SK-N-SH (cell line): ENCODE results near the gene HESX1. TPM values are rescaled to one million over a fixed set of nuclear protein-coding genes. Genes with fewer than 3 reads are reported as not detected.

Source experiments
- CTCF ChIA-PET: fragments of 300-600, 350-600 bp; formaldehyde crosslinking; extraction: SDS; loops from one replicate; lab custom pipeline; 2021; lab: Yijun Ruan, JAX
- POLR2A ChIA-PET: fragments of 350-600 bp; sonication (Branson Sonifier 250); formaldehyde crosslinking; extraction: SDS; loops from one replicate; lab custom pipeline; 2020; ENCODE audit warnings: antibody characterized with exemption, inconsistent platforms; lab: Yijun Ruan, JAX
- DNase-seq: peaks from one replicate; pipeline ENCODE4 v3.0.0; 2012
- H2AFZ ChIP-seq: fragments of 200-600 bp; sonication (generic); 2 replicates; pipeline ENCODE4 v1.8.1; 2016; ENCODE audit warnings: antibody characterized with exemption, mild to moderate bottlenecking, low read depth
- H3F3A ChIP-seq: fragments of 200-600 bp; sonication (generic); replicated peaks from 2 replicates; pipeline ENCODE3; 2016; ENCODE audit warnings: antibody characterized with exemption, mild to moderate bottlenecking; ENCODE audit not compliant: insufficient read depth
- H3K27ac ChIP-seq, 2 experiments: fragments of 200-500 bp in 1 of 2; fragments of 200-600 bp in 1 of 2; sonication (Bioruptor generic) in 1 of 2; sonication (generic), shearing (Covaris generic) in 1 of 2; 2 replicates each; pipeline versions ENCODE4 v1.5.1 to v1.6.1; 2014 to 2016; ENCODE audit warnings: low read depth in 2 of 2, inconsistent platforms in 1 of 2, low read length in 1 of 2, mild to moderate bottlenecking in 1 of 2, mixed read lengths in 1 of 2
- H3K27me3 ChIP-seq: fragments of 200-600 bp; sonication (generic), shearing (Covaris generic); 2 replicates; pipeline ENCODE4 v1.6.1; 2016; ENCODE audit warnings: mixed run types; ENCODE audit not compliant: insufficient read depth
- H3K36me3 ChIP-seq, 2 experiments: fragments of 200-500 bp in 1 of 2; fragments of 200-600 bp in 1 of 2; sonication (Bioruptor generic) in 1 of 2; sonication (generic) in 1 of 2; replicated peaks in 1 of 2; 2 replicates each; pipeline versions ENCODE3 to v1.5.1; 2014 to 2016; ENCODE audit warnings: low read length in 1 of 2, mild to moderate bottlenecking in 1 of 2; ENCODE audit not compliant: insufficient read depth in 2 of 2, control insufficient read depth in 1 of 2
- H3K4me1 ChIP-seq, 2 experiments: fragments of 200-500 bp in 1 of 2; fragments of 200-600 bp in 1 of 2; sonication (Bioruptor generic) in 1 of 2; sonication (generic), shearing (Covaris generic) in 1 of 2; 2 replicates each; pipeline versions ENCODE4 v1.5.1 to v1.6.1; 2014 to 2016; ENCODE audit warnings: low read depth in 1 of 2, low read length in 1 of 2, mixed run types in 1 of 2; ENCODE audit not compliant: insufficient read depth in 2 of 2, control insufficient read depth in 1 of 2
- H3K4me2 ChIP-seq: fragments of 200-600 bp; sonication (generic), shearing (Covaris generic); 2 replicates; pipeline ENCODE4 v1.6.1; 2017; ENCODE audit warnings: mixed run types
- H3K4me3 ChIP-seq, 2 experiments: fragments of 200-500 bp in 1 of 2; fragments of 200-600 bp in 1 of 2; sonication (Bioruptor generic) in 1 of 2; sonication (generic), shearing (Covaris generic) in 1 of 2; 2 replicates each; pipeline versions ENCODE4 v1.5.1 to v1.8.1; 2014 to 2016; ENCODE audit warnings: low read depth in 2 of 2, inconsistent platforms in 1 of 2, low read length in 1 of 2, mild to moderate bottlenecking in 1 of 2, mixed read lengths in 1 of 2, moderate library complexity in 1 of 2
- H3K79me2 ChIP-seq: fragments of 200-600 bp; sonication (generic); 2 replicates; pipeline ENCODE4 v1.8.1; 2017; ENCODE audit warnings: mild to moderate bottlenecking; ENCODE audit not compliant: insufficient read depth
- H3K9ac ChIP-seq: fragments of 200-600 bp; sonication (generic); 2 replicates; pipeline ENCODE4 v1.6.1; 2017; ENCODE audit warnings: mixed run types
- H3K9me2 ChIP-seq: fragments of 200-600 bp; sonication (generic); 2 replicates; pipeline ENCODE4 v1.6.1; 2017; ENCODE audit warnings: mixed run types
- H3K9me3 ChIP-seq: fragments of 200-600 bp; sonication (generic); 2 replicates; pipeline ENCODE4 v1.6.1; 2017; ENCODE audit warnings: mixed run types, mild to moderate bottlenecking, moderate library complexity
- H4K20me1 ChIP-seq: fragments of 200-600 bp; sonication (generic); 2 replicates; pipeline ENCODE4 v1.6.1; 2017; ENCODE audit warnings: mild to moderate bottlenecking, mixed run types; ENCODE audit not compliant: insufficient read depth
- EZH2phosphoT487 ChIP-seq: fragments of 200-600 bp; sonication (generic); IDR thresholded peaks from 2 replicates; pipeline ENCODE4 v1.6.1; 2017; ENCODE audit warnings: low read depth, mixed run types, mild to moderate bottlenecking, antibody characterized with exemption, moderate library complexity, borderline replicate concordance
- FOXM1 ChIP-seq: IDR thresholded peaks from 2 replicates; pipeline ENCODE4 v1.4.0; 2012; ENCODE audit warnings: low read depth, mild to moderate bottlenecking
- GABPA ChIP-seq: IDR thresholded peaks from 2 replicates; pipeline ENCODE4 v1.4.0; 2012; ENCODE audit warnings: low read depth, mild to moderate bottlenecking
- GATA2 ChIP-seq: sonication (generic); formaldehyde crosslinking; IDR thresholded peaks from 2 replicates; pipeline ENCODE4 v1.5.0; 2020; ENCODE audit warnings: mild to moderate bottlenecking, missing genetic modification reagents
- MEF2A ChIP-seq: IDR thresholded peaks from 2 replicates; pipeline ENCODE4 v1.4.0; 2012; ENCODE audit warnings: low read depth, borderline replicate concordance
- POLR2AphosphoS5 ChIP-seq: IDR thresholded peaks from 2 replicates; pipeline ENCODE4 v1.6.1; 2012; ENCODE audit warnings: low read depth, low read length
- RAD21 ChIP-seq: IDR thresholded peaks from 2 replicates; pipeline ENCODE4 v1.6.1; 2012; ENCODE audit warnings: mild to moderate bottlenecking, low read length
- RCOR1 ChIP-seq: fragments of 150-350 bp; IDR thresholded peaks from 2 replicates; pipeline ENCODE4 v1.6.1; 2017; ENCODE audit warnings: antibody characterized with exemption, low read length
- TCF12 ChIP-seq: IDR thresholded peaks from 2 replicates; pipeline ENCODE4 v1.4.0; 2012
- TEAD4 ChIP-seq: IDR thresholded peaks from 2 replicates; pipeline ENCODE4 v1.4.0; 2012; ENCODE audit warnings: mild to moderate bottlenecking, borderline replicate concordance; ENCODE audit not compliant: insufficient read depth
- WGBS: methylation state at CpG from one replicate; pipeline ENCODE4 v1.1.6; 2017; ENCODE audit warnings: low lambda C conversion rate; 5-methylcytosine and 5-hydroxymethylcytosine counted together
- polyA plus RNA-seq, 3 experiments: library from polyadenylated mRNA; depleted of rRNA; stranded (reverse); fragments of >200 nt; gene quantifications; 2 replicates each; pipeline ENCODE4 v1.2.3, GENCODE V29; 2012
- TF ChIP-seq, protein P1 (sequence below): fragments of 200-600 bp; sonication (generic); IDR thresholded peaks from 2 replicates; pipeline ENCODE4 v1.6.1; 2017; ENCODE audit warnings: antibody characterized with exemption, mild to moderate bottlenecking, moderate library complexity
- TF ChIP-seq, protein P2 (sequence below): IDR thresholded peaks from 2 replicates; pipeline ENCODE4 v1.4.0; 2012; ENCODE audit warnings: low read depth, borderline replicate concordance

Gene HESX1
- polyA plus RNA-seq, 1 of the 3 experiments (the other 2 are of a cell fraction) = 1.2 TPM

DNA sequence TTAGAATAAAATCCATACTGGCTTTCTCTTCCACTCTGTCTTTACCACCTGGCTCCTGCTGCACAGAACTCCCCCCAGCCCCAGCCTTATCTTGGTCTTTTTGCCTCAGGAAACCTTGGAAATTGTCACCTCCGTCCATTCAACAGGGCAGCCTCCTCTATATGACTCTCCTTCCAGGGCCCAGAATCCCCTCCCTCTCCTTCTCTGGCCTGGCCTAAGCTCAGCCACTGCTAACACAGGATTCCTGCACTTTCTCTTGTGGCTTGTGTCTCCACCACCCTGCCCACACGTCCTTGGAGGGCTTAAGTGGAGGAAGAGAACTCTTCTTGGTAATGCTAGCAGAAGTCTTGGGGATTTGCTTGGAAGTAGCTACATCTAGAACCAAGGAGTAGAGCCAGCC is 33.1 kb downstream of the HESX1 start:
- Histone ChIP-seq H3K9me3 (no peaks in the 10 kb centered on the region), H3K4me2 (no peak overlapping the region), H3K9me2 (no peaks in the 10 kb centered on the region), H3K36me3 (no peaks in the 10 kb centered on the region), H3F3A (no peaks in the 10 kb centered on the region), H4K20me1 (no peaks in the 10 kb centered on the region), H2AFZ (no peak overlapping the region), H3K79me2 (no peaks in the 10 kb centered on the region), H3K27ac (no peak overlapping the region), H3K27me3 (peaks cover 15% of the 10 kb centered on the region; the same call in 1 of the 2 replicates), H3K9ac (no peak overlapping the region), H3K4me1 (peaks cover 0 to 36% of the 10 kb centered on the region in 2 experiments; a peak in 2 of 4 replicates), H3K4me3 (no peak overlapping the region)
- POLR2A ChIA-PET = no interaction called here
- CTCF ChIA-PET = interaction anchor here (1.0 to 5.9 kb wide), 2 partner anchors 55 to 65 kb away, joined by 6 to 52 read pairs; no protein-coding TSS in a partner anchor
- no peak for TF ChIP-seq EZH2phosphoT487
- no peak for TF ChIP-seq RCOR1
- TF ChIP-seq GABPA = no peak
- TF ChIP-seq MEF2A = no peak
- TF ChIP-seq RAD21 = no peak
- TF ChIP-seq TCF12 = no peak
- TF ChIP-seq, protein P1, sequence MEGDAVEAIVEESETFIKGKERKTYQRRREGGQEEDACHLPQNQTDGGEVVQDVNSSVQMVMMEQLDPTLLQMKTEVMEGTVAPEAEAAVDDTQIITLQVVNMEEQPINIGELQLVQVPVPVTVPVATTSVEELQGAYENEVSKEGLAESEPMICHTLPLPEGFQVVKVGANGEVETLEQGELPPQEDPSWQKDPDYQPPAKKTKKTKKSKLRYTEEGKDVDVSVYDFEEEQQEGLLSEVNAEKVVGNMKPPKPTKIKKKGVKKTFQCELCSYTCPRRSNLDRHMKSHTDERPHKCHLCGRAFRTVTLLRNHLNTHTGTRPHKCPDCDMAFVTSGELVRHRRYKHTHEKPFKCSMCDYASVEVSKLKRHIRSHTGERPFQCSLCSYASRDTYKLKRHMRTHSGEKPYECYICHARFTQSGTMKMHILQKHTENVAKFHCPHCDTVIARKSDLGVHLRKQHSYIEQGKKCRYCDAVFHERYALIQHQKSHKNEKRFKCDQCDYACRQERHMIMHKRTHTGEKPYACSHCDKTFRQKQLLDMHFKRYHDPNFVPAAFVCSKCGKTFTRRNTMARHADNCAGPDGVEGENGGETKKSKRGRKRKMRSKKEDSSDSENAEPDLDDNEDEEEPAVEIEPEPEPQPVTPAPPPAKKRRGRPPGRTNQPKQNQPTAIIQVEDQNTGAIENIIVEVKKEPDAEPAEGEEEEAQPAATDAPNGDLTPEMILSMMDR = no peak
- no peak for TF ChIP-seq POLR2AphosphoS5
- no peak for TF ChIP-seq FOXM1
- 65% methylated on average over 2 of the region's 2 CpGs for WGBS
- no peak for DNase-seq

DNA sequence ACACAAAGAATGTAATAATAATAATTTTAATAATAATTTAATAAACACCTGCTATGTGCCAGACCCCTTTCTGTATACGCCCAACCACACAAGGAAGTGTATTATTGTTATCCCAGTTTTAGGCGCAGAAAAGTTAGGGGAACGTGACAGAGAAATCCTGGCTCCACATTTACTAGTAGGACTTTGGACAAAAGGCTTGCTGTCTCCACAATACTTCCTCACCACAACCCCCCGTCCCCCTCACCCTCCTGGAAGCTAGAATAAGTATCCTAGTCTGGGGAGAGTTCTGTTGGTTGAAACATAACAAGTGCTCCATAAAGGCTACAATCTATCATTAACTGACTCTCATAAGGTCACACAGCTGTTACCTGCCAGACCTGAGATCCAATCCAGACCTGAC is 34.1 kb downstream of the HESX1 start:
- H3K27me3 ChIP-seq = peaks cover 15% of the 10 kb centered on the region; the same call in 1 of the 2 replicates
- POLR2A ChIA-PET = interaction anchor here (0.6 to 1.2 kb wide), 3 partner anchors 35 to 45 kb away, joined by 3 to 4 read pairs (median 4); no protein-coding TSS in a partner anchor
- H3K4me3 ChIP-seq = peak overlapping the region in 1 of 2 experiments; percentile 20; a peak in 1 of 4 replicates
- H3K4me2 ChIP-seq = no peak overlapping the region
- 49% methylated on average over 4 of the region's 4 CpGs for WGBS
- no peak overlapping the region for H3K9ac ChIP-seq
- TF ChIP-seq GATA2 (CRISPR knock-in tag) (no peak), GABPA (no peak), TEAD4 (no peak), MEF2A (no peak), TCF12 (no peak)
- TF ChIP-seq, protein P2, sequence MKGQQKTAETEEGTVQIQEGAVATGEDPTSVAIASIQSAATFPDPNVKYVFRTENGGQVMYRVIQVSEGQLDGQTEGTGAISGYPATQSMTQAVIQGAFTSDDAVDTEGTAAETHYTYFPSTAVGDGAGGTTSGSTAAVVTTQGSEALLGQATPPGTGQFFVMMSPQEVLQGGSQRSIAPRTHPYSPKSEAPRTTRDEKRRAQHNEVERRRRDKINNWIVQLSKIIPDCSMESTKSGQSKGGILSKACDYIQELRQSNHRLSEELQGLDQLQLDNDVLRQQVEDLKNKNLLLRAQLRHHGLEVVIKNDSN = no peak
- TF ChIP-seq, protein P1 = no peak
- TF ChIP-seq, all 33 proteins: peak for 0
- Histone ChIP-seq H4K20me1 (no peaks in the 10 kb centered on the region), H3K27ac (no peak overlapping the region), H3K36me3 (no peaks in the 10 kb centered on the region), H3K9me3 (no peaks in the 10 kb centered on the region), H3F3A (no peaks in the 10 kb centered on the region), H2AFZ (no peak overlapping the region), H3K79me2 (no peaks in the 10 kb centered on the region), H3K4me1 (peaks cover 7 to 47% of the 10 kb centered on the region in 2 experiments; a peak in 2 of 4 replicates), H3K9me2 (no peaks in the 10 kb centered on the region)
- no peak for DNase-seq
- CTCF ChIA-PET = interaction anchor here (0.9 to 5.9 kb wide), 5 partner anchors 14 to 145 kb away, joined by 3 to 52 read pairs (median 3); no protein-coding TSS in a partner anchor
